Activated T-cell treated with anti-CD3 and anti-CD28 coated beads for 48 hours (primary cell): Measurements from ENCODE around the gene ERO1B.
"Not testable (repeated sequence)": the region's sequence is repeated elsewhere in the genome, so short reads cannot be mapped to it uniquely, and the experiment has no call there.

Source experiments
- DNase-seq: peaks from one replicate; pipeline ENCODE4 v3.0.0-alpha.2; 2020; ENCODE audit warnings: low read depth

Gene ERO1B, protein sequence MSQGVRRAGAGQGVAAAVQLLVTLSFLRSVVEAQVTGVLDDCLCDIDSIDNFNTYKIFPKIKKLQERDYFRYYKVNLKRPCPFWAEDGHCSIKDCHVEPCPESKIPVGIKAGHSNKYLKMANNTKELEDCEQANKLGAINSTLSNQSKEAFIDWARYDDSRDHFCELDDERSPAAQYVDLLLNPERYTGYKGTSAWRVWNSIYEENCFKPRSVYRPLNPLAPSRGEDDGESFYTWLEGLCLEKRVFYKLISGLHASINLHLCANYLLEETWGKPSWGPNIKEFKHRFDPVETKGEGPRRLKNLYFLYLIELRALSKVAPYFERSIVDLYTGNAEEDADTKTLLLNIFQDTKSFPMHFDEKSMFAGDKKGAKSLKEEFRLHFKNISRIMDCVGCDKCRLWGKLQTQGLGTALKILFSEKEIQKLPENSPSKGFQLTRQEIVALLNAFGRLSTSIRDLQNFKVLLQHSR

DNA sequence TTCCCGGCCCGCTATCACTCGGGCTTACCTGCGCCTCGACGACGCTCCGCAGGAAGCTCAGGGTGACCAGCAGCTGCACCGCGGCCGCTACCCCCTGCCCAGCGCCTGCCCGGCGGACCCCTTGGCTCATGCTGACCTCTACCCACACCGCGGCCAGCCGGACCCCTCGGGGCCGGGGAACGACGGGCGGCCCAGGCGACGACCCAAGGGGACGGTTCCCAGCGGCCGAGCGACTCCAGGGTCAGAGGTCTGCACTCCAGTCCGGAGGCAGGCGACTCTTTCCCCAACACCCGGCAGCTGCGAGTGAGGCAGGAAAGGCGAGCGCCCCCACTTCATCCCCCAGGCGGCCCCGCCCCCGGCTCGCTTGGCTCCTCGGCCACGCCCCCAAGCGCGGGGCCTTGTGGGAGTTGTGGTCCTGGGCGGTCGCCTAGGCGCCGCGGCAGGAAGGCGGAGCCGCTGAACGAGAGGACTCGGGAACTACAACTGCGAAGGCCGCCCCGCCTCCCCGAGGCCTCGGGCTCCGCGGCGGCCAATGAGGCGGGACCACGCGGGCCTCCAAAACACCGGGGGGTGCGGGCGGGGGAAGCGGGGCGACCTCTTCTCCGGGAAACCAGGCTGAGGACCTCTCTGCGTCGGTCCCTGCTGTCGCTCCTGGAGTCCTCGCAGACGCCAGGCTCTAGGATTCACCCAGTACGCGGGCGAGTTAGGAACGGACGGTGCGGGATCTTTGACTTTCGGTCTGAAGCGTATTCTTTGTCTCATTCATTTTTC lies at the start of gene ERO1B:
Gene ERO1B (minus strand): TSS at position 305 of the 771 bp plus-strand sequence. CDS start 175 bp downstream, at position 130.
- DNase-seq, result peak; percentile 97

DNA sequence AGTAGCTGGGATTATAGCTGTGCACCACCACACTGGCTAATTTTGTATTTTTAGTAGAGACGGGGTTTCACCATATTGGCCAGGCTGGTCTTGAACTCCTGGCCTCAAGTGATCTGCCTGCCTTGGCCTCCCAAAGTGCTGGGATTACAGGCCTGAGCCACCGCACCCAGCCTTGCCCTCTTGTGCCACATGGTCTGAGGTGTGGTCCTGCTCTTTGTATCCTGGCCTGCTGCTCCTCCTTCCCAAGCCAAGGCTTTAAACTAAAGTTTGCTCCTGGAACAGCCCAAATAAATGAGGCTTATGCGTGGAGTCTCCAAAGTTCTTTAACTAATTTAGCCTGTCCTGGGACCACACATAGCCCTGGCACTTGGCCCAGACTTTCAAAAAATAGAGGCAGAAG lies 49.7 kb upstream of the ERO1B start:
- DNase-seq, result not testable (repeated sequence)

- DNase-seq, result no peak
Observed at GRCh38 chr1:236326432-236326831, 44.7 kb upstream of the ERO1B start.

GRCh38 chr1:236325567-236325966 lies 43.8 kb upstream of the ERO1B start:
- DNase-seq, result no peak

DNA sequence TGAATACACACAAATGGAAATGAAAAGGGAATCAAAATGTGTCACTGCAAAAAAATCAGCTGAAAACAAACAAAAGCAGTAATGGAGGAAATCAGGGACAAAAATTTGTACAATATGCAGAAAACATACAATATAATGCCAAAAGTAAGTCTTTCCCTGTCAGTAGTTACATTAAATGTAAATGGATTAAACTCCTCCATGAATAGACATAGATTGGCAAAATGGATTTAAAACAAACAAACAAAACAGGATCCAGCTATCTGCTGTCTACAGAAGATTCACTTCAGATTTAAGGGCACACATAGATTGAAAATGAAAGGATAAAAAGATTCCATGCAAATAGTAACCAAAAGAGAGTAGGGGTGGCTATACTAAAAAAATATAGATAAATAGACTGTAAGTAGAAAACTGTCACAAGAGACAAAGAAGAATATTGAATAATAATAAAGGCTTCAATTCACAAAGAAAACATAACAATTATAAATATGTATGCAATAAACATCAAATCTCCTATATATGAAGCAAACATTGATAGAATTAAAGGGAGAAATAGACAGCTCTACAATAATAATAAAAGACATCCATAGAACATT lies 42.2 kb upstream of the ERO1B start:
- no peak for DNase-seq

- no peak for DNase-seq
Observed at GRCh38 chr1:236322566-236323409, 41.0 kb upstream of the ERO1B start.

- DNase-seq, result no peak
Observed at GRCh38 chr1:236321101-236321500, 39.3 kb upstream of the ERO1B start.

- DNase-seq, result no peak
Observed at GRCh38 chr1:236320671-236321070, 38.9 kb upstream of the ERO1B start.

- DNase-seq, result no peak
Observed at GRCh38 chr1:236320214-236320613, 38.5 kb upstream of the ERO1B start.

DNA sequence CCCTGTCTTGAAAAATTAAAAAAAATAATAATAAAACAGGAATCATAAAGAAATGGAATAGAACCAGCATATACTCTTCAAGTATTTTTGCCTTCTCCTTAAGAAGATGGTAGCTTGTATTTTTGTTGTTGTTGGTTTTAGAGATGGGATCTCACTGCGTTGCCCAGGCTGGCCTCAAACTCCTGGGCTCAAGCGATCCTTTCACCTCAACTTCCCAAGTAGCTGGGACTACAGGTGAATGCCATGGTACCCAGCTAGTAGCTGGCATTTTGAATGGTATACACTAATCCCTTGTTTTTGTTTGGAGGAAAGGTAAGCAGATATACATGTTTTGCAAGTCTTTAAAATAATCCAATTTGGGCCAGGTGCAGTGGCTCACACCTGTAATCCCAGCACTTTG lies 34.7 kb upstream of the ERO1B start:
- DNase-seq, result no peak

DNA sequence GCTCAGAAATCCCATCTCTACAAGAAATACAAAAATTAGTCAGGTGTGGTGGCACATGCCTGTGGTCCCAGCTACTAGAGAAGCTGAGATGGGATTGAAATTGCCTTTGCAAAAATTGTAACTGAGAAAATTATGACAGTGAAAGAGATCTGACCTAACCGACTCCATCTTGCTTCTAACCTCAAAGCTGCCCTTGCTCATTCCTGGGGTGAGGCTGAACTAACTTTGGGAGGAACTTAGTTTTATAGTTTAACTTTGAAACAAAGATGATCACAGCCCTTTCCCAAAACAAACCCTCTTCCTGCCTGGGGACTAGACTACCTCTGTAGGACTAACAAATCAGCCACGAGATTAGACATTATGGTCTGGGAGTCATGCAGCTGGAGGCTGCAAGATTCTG lies 33.8 kb upstream of the ERO1B start:
- no peak for DNase-seq

- no peak for DNase-seq
Observed at GRCh38 chr1:236315092-236315491, 33.3 kb upstream of the ERO1B start.

DNA sequence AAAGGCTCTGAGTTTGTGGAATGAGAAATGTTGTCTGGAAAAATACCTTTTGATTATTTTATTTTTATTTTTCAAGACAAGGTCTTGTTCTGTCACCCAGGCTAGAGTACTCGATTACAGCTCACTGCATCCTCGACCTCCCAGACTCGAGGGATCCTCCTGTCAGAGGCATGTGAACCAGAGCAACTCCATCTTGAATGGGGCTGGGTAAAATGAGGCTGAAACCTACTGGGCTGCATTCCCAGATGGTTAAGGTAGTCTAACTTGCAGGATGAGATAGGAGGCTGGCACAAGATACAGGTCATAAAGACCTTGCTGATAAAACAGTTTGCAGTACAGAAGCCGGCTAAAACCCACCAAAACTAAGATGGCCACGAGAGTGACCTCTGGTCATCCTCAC lies 32.3 kb upstream of the ERO1B start:
- DNase-seq, result not testable (repeated sequence)

DNA sequence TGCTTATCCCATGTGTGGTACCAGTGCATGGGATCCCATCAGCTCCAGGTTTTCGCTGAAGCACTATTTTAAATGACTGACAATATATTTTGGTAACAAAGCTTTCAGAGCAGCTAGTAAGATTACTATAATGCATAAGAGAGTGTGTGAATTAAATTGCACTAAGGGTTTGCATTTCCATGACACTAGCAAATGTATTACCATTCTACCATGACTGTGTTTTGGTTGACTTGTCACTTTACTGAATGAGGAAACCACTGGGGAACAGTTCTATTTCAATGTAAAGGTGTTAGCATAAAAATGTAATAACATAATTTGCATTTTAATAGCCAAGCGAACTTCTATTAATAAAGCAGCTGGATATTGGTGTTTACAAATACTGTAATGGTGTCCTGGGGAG lies 31.7 kb upstream of the ERO1B start:
- no peak for DNase-seq

GRCh38 chr1:236311040-236311439 lies 29.3 kb upstream of the ERO1B start:
- no peak for DNase-seq

DNA sequence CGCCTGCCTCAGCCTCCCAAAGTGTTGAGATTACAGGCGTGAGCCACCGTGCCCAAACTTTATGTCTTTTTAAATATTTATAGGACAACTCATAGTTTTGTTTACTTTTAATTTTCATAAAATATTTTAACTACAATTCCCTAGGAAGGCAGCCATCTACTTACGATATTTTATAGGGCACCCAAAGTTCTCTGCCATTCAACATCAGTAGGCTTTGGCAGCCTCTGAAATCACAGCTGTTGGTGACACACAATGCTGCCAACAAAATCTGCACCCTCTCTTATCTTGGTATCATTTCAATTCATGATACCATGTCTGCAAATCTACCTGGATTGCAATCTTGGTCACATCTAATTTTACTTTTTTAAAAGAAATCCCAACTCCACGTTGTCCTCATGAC lies 27.1 kb upstream of the ERO1B start:
- no peak for DNase-seq

- DNase-seq, result no peak
Observed at GRCh38 chr1:236307435-236307834, 25.7 kb upstream of the ERO1B start.

DNA sequence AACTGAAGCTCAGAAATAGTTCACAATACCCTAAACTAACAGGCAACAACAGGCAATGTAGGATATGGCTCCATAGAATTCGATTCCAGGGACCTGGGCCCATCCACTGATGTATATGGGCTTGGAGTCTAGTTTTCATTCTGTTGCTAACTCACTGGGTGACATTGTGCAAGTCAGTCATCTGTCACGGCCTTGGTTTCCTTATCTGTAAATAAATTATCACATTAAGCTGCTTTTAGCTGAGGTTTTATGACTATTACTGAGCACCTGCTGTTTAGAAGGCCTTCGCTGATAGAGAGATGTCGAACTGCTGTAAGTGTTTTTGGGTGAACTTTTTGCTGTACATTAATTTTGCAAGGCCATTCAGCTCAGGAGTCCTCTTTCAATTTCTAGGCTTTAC lies 22.9 kb upstream of the ERO1B start:
- no peak for DNase-seq

- DNase-seq, result no peak
Observed at GRCh38 chr1:236303675-236304074, 21.9 kb upstream of the ERO1B start.

DNA sequence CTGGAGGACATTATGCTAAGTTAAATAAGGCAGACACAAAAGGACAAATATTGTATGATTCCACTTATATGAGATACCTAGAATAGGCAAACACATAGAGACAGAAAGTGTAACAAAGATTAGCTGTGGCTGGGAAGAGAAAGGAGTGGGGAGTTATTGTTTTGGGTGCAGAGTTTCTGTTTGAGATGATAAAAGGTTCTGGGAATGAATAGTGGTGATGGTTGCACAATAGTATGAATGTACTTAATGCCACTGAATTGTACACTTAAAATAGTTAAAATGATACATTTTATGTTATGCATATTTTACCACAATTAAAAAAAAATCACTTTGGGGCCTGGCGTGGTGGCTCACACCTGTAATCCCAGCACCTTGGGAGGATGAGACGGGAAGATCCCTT lies 21.2 kb upstream of the ERO1B start:
- no peak for DNase-seq

DNA sequence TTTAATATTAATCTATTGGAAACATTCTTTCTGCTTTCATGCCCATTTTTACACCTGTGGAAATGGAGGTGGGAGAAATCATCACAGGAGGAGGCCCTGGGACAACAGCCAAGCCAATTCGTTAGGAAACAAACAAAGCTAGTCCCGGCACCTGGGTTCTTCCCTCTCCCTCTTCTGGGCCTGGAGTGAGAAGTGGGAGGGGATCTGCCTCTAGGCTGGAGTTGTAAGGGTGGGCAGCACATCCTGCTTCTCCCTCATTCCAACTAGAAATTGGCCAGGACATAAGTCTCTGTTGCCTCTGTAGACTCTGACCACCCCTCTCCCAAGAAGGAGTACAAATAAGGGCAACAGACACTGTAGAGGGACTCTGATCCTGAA lies 20.2 kb upstream of the ERO1B start:
- no peak for DNase-seq
